A549 (cell line): ENCODE measurements around the gene PRKAG2.

Experiments
- BHLHE40 ChIP-seq: IDR thresholded peaks from 2 replicates; pipeline ENCODE4 v1.6.1; 2012; ENCODE audit warnings: low read depth, low read length, inconsistent platforms
- CBX2 ChIP-seq: fragments of 200-600 bp; sonication (generic); IDR thresholded peaks from 2 replicates; pipeline ENCODE4 v1.6.1; 2016; ENCODE audit warnings: low read depth, mild to moderate bottlenecking, borderline replicate concordance
- EP300 ChIP-seq, 2 experiments: fragments of >200 bp; sonication (Bioruptor Twin); formaldehyde crosslinking; IDR thresholded peaks; 2 replicates in 1 of 2; 3 replicates in 1 of 2; pipeline ENCODE4 v1.6.1; 2016 to 2017
- ESRRA ChIP-seq: fragments of 150-350 bp; IDR thresholded peaks from 2 replicates; pipeline ENCODE4 v1.6.1; 2014; ENCODE audit warnings: mild to moderate bottlenecking, low read length, borderline replicate concordance
- GATA3 ChIP-seq: IDR thresholded peaks from 2 replicates; pipeline ENCODE4 v1.6.1; 2012; ENCODE audit warnings: borderline replicate concordance
- TF ChIP-seq, protein P1 (sequence below): fragments of >200 bp; sonication (Bioruptor Twin); formaldehyde crosslinking; IDR thresholded peaks from 3 replicates; pipeline ENCODE4 v1.5.1; 2016
- TF ChIP-seq, protein P2 (sequence below): fragments of 450-650 bp; IDR thresholded peaks from 2 replicates; pipeline ENCODE4 v1.6.1; 2014; ENCODE audit warnings: antibody characterized with exemption
- TF ChIP-seq, protein P3 (sequence below): fragments of 200-600 bp; sonication (generic); IDR thresholded peaks from 2 replicates; pipeline ENCODE4 v1.6.1; 2016; ENCODE audit warnings: antibody characterized with exemption, mild to moderate bottlenecking, moderate library complexity

DNA sequence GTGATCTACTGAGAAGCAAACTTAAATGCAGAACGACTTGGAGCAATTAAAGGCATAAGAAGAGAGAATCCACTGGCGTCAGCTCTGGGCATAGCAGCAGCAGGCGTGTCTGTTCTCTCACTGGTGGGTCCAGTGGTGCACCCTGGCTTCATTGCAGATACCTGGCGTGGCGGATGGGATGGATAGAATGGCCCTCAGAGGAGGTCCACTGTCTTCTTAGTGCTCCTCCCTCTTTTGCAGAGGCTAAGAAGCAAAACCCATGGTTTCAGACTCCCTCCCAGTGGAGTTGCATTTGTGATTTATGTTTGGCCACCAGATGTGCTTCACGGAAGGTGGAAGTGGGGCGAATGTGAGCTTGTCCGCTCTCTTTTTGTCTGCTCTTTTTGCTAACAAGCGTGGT, 28.4 kb upstream of the PRKAG2 start:
- TF ChIP-seq, protein P1, sequence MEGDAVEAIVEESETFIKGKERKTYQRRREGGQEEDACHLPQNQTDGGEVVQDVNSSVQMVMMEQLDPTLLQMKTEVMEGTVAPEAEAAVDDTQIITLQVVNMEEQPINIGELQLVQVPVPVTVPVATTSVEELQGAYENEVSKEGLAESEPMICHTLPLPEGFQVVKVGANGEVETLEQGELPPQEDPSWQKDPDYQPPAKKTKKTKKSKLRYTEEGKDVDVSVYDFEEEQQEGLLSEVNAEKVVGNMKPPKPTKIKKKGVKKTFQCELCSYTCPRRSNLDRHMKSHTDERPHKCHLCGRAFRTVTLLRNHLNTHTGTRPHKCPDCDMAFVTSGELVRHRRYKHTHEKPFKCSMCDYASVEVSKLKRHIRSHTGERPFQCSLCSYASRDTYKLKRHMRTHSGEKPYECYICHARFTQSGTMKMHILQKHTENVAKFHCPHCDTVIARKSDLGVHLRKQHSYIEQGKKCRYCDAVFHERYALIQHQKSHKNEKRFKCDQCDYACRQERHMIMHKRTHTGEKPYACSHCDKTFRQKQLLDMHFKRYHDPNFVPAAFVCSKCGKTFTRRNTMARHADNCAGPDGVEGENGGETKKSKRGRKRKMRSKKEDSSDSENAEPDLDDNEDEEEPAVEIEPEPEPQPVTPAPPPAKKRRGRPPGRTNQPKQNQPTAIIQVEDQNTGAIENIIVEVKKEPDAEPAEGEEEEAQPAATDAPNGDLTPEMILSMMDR: no peak
- TF ChIP-seq, protein P2, sequence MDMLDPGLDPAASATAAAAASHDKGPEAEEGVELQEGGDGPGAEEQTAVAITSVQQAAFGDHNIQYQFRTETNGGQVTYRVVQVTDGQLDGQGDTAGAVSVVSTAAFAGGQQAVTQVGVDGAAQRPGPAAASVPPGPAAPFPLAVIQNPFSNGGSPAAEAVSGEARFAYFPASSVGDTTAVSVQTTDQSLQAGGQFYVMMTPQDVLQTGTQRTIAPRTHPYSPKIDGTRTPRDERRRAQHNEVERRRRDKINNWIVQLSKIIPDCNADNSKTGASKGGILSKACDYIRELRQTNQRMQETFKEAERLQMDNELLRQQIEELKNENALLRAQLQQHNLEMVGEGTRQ: no peak
- TF ChIP-seq EP300 (IDR thresholded peaks at IDR 0.05) (no peak), ESRRA (no peak), CBX2 (no peak), BHLHE40 (no peak), GATA3 (no peak)
- TF ChIP-seq, protein P3, sequence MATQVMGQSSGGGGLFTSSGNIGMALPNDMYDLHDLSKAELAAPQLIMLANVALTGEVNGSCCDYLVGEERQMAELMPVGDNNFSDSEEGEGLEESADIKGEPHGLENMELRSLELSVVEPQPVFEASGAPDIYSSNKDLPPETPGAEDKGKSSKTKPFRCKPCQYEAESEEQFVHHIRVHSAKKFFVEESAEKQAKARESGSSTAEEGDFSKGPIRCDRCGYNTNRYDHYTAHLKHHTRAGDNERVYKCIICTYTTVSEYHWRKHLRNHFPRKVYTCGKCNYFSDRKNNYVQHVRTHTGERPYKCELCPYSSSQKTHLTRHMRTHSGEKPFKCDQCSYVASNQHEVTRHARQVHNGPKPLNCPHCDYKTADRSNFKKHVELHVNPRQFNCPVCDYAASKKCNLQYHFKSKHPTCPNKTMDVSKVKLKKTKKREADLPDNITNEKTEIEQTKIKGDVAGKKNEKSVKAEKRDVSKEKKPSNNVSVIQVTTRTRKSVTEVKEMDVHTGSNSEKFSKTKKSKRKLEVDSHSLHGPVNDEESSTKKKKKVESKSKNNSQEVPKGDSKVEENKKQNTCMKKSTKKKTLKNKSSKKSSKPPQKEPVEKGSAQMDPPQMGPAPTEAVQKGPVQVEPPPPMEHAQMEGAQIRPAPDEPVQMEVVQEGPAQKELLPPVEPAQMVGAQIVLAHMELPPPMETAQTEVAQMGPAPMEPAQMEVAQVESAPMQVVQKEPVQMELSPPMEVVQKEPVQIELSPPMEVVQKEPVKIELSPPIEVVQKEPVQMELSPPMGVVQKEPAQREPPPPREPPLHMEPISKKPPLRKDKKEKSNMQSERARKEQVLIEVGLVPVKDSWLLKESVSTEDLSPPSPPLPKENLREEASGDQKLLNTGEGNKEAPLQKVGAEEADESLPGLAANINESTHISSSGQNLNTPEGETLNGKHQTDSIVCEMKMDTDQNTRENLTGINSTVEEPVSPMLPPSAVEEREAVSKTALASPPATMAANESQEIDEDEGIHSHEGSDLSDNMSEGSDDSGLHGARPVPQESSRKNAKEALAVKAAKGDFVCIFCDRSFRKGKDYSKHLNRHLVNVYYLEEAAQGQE: no peak
